ENCODE measurements around the gene STK17A.

GRCh38 chr7:43653891-43654504, 71.1 kb downstream of the STK17A start:
- TF ChIP-seq CTCF (IDR thresholded peaks at IDR 0.05) (no peak), EZH2 (IDR thresholded peaks at IDR 0.05) (no peak)
